ENCODE results near the gene SUSD5.

The SUSD5 gene

DNA sequence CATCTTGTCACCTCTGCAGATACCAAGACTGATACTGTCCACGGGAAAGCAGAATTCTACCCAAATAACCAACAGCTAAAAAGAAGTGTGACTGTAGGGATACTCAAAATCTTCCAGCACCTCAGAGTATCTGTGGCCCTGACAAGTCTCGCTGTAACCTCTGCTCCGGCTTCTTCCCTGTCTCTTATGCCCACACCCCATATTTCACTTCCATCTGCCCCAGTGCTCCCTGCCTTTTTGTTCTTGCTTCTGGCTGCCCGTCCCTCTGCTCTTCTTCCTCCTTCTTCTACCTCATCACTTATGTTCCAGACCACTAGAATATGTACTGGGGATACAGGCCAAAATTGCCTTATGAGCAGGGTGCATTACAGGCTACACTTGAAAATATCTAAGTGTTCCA is 59.4 kb downstream of the SUSD5 start:
- H3K4me3 ChIP-seq (ENCODE audit: insufficient read depth, low read length, poor library complexity, severe bottlenecking): no peak overlapping the region
- H4K20me1 ChIP-seq (ENCODE audit: low read depth, low read length): no peaks in the 10 kb centered on the region
- H2AFZ ChIP-seq (ENCODE audit: low read depth, low read length, severe bottlenecking): no peak overlapping the region
- no peaks in the 10 kb centered on the region for H3K27me3 ChIP-seq (ENCODE audit: low read length)
- H3K9me3 ChIP-seq (ENCODE audit: insufficient read depth, low read length): no peaks in the 10 kb centered on the region
- TF ChIP-seq EZH2phosphoT487 (conservative IDR thresholded peaks at IDR 0.05; ENCODE audit: low read length): no peak
- TF ChIP-seq, protein P1, sequence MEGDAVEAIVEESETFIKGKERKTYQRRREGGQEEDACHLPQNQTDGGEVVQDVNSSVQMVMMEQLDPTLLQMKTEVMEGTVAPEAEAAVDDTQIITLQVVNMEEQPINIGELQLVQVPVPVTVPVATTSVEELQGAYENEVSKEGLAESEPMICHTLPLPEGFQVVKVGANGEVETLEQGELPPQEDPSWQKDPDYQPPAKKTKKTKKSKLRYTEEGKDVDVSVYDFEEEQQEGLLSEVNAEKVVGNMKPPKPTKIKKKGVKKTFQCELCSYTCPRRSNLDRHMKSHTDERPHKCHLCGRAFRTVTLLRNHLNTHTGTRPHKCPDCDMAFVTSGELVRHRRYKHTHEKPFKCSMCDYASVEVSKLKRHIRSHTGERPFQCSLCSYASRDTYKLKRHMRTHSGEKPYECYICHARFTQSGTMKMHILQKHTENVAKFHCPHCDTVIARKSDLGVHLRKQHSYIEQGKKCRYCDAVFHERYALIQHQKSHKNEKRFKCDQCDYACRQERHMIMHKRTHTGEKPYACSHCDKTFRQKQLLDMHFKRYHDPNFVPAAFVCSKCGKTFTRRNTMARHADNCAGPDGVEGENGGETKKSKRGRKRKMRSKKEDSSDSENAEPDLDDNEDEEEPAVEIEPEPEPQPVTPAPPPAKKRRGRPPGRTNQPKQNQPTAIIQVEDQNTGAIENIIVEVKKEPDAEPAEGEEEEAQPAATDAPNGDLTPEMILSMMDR (IDR thresholded peaks at IDR 0.05; ENCODE audit: insufficient read depth, low read length, poor library complexity, severe bottlenecking): no peak
- H3F3A ChIP-seq (ENCODE audit: insufficient read depth): no peaks in the 10 kb centered on the region
- H3K9ac ChIP-seq (ENCODE audit: low read length): no peak overlapping the region
- no peak overlapping the region for H3K27ac ChIP-seq (ENCODE audit: low read depth, low read length)
- no peaks in the 10 kb centered on the region for H3K79me2 ChIP-seq (ENCODE audit: insufficient read depth, low read length)
- H3K36me3 ChIP-seq (ENCODE audit: low read length): no peaks in the 10 kb centered on the region
- no peak overlapping the region for H3K4me2 ChIP-seq (ENCODE audit: low read depth, low read length, poor library complexity, severe bottlenecking)
- no peaks in the 10 kb centered on the region for H3K9me2 ChIP-seq (replicated peaks; ENCODE audit: insufficient read depth, low read length)

DNA sequence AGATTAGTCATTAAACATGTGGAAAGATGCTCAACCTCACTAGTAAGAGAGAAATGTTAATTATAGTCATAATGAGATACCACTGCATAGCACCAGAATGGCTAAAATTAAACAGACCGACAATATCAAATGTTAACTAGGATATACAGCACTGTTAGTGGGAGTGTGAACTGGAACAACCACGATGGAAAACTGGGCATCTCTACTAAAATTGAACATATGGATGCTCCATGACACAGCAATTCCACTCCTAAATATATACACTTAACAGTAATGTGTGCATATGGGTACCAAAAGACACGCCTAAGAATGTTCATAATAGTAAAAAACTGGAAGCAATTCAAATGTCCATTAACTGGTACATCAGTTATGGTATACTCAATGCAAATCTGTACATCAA is 63.3 kb downstream of the SUSD5 start:
- TF ChIP-seq, protein P1 (IDR thresholded peaks at IDR 0.05; ENCODE audit: insufficient read depth, low read length, poor library complexity, severe bottlenecking): no peak
- TF ChIP-seq EZH2phosphoT487 (conservative IDR thresholded peaks at IDR 0.05; ENCODE audit: low read length): no peak
- Histone ChIP-seq H3K27me3 (ENCODE audit: low read length) (no peaks in the 10 kb centered on the region), H3K4me3 (ENCODE audit: insufficient read depth, low read length, poor library complexity, severe bottlenecking) (no peak overlapping the region), H3K4me2 (ENCODE audit: low read depth, low read length, poor library complexity, severe bottlenecking) (no peak overlapping the region), H3F3A (ENCODE audit: insufficient read depth) (no peaks in the 10 kb centered on the region), H3K9me3 (ENCODE audit: insufficient read depth, low read length) (no peaks in the 10 kb centered on the region), H3K9me2 (replicated peaks; ENCODE audit: insufficient read depth, low read length) (no peaks in the 10 kb centered on the region), H3K36me3 (ENCODE audit: low read length) (no peaks in the 10 kb centered on the region), H3K9ac (ENCODE audit: low read length) (no peak overlapping the region), H4K20me1 (ENCODE audit: low read depth, low read length) (no peaks in the 10 kb centered on the region), H3K79me2 (ENCODE audit: insufficient read depth, low read length) (no peaks in the 10 kb centered on the region), H3K27ac (ENCODE audit: low read depth, low read length) (no peak overlapping the region), H2AFZ (ENCODE audit: low read depth, low read length, severe bottlenecking) (no peak overlapping the region)

DNA sequence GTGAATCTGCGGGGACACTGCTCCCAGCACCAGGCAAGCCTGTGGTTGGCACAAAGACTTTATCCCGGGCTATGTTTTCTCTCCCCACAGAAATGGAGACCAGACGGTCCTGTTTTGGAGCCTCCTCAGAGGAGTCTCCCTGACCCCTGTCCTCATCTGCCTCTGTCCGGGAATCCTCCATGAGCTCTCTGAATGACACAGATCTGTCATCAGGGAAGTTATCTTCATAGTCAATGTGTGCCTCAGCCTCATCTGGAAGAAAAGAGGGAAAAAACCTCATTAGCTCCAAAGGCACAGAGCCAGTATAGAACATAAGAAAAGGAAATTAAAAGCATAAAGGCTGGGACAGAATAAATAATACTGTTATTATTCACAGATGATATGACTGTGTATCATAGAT is 64.8 kb downstream of the SUSD5 start:
- Histone ChIP-seq H3K27me3 (ENCODE audit: low read length) (no peaks in the 10 kb centered on the region), H3K4me3 (ENCODE audit: insufficient read depth, low read length, poor library complexity, severe bottlenecking) (no peak overlapping the region), H3K9me3 (ENCODE audit: insufficient read depth, low read length) (no peaks in the 10 kb centered on the region), H3K27ac (ENCODE audit: low read depth, low read length) (no peak overlapping the region), H3K9me2 (replicated peaks; ENCODE audit: insufficient read depth, low read length) (no peaks in the 10 kb centered on the region), H2AFZ (ENCODE audit: low read depth, low read length, severe bottlenecking) (no peak overlapping the region), H3K79me2 (ENCODE audit: insufficient read depth, low read length) (no peaks in the 10 kb centered on the region), H3K4me2 (ENCODE audit: low read depth, low read length, poor library complexity, severe bottlenecking) (no peak overlapping the region), H3F3A (ENCODE audit: insufficient read depth) (no peaks in the 10 kb centered on the region), H4K20me1 (ENCODE audit: low read depth, low read length) (no peaks in the 10 kb centered on the region), H3K36me3 (ENCODE audit: low read length) (no peaks in the 10 kb centered on the region), H3K9ac (ENCODE audit: low read length) (no peak overlapping the region)
- TF ChIP-seq, protein P1 (IDR thresholded peaks at IDR 0.05; ENCODE audit: insufficient read depth, low read length, poor library complexity, severe bottlenecking): no peak
- no peak for TF ChIP-seq EZH2phosphoT487 (conservative IDR thresholded peaks at IDR 0.05; ENCODE audit: low read length)

Data from SU-DHL-6 (cell line).